ENCODE measurements around the gene IFT20. TPM values are rescaled to one million over a fixed set of nuclear protein-coding genes. Genes with fewer than 3 reads are reported as not detected.

IFT20 gene
- polyA plus RNA-seq, 2 of the 4 experiments (the other 2 are of a cell fraction) = 56.8 to 72.1 TPM

GRCh38 chr17:28330671-28331070 lies 4.6 kb downstream of the IFT20 start:
- Histone ChIP-seq H3K9me3 (no peaks in the 10 kb centered on the region), H3K4me3 (no peak overlapping the region), H3K27ac (no peak overlapping the region), H3K4me1 (peaks cover 10% of the 10 kb centered on the region; the same call in 2 of the 3 replicates), H3K4me2 (no peak overlapping the region)
- no peak for DNase-seq (ENCODE audit: low read depth in 1 of 2, low spot score in 1 of 2)
- ChIA-PET CTCF (interaction anchor here (1.6 to 7.0 kb wide), 3 partner anchors 10 to 79 kb away, joined by 6 to 39 read pairs (median 10); partner anchors contain the start of gene TMEM97), POLR2A (interaction anchor here (1.2 kb wide), 1 partner anchor 27 kb away, joined by 4 read pairs; the partner anchor contains the start of gene POLDIP2)
- TF ChIP-seq RFX5 (IDR thresholded peaks at IDR 0.05) (no peak), EP300 (IDR thresholded peaks at IDR 0.05) (no peak)
- no peak for ATAC-seq
- WGBS (ENCODE audit: missing lambda C conversion rate) = 87% methylated on average over 5 of the region's 5 CpGs
- no peak for FAIRE-seq

DNA sequence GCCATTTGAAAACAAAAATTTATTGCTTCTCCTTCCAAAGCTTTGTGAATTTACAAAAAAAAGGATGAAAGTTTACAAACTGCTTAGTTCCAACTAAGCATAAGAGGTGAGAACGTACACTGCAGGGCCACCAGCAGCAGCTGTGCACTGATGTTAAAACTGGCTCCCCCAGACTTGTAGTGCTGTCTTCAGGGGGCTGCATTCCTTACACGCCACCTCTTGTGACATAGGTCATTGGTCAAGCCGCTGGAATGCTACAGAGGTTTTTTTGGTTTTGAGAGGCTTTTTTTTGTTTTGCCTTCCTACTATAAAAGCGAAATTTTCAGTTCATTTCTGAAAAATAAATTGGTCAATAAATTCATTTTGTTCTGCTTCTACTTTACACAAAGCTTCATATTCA lies 6.9 kb downstream of the IFT20 start:
- Histone ChIP-seq H3K27ac (no peak overlapping the region), H3K4me2 (no peak overlapping the region), H3K4me3 (no peak overlapping the region), H3K4me1 (peaks cover 24% of the 10 kb centered on the region), H3K9me3 (no peaks in the 10 kb centered on the region)
- ChIA-PET POLR2A (no interaction called here), CTCF (interaction anchor here (0.8 to 2.2 kb wide), 11 partner anchors 9 to 96 kb away, joined by 3 to 11 read pairs (median 4); partner anchors contain the start of gene TMEM97)
- ATAC-seq (no peak), DNase-seq (ENCODE audit: low read depth in 1 of 2, low spot score in 1 of 2) (no peak), FAIRE-seq (no peak)
- TF ChIP-seq, protein P1, sequence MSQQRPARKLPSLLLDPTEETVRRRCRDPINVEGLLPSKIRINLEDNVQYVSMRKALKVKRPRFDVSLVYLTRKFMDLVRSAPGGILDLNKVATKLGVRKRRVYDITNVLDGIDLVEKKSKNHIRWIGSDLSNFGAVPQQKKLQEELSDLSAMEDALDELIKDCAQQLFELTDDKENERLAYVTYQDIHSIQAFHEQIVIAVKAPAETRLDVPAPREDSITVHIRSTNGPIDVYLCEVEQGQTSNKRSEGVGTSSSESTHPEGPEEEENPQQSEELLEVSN (IDR thresholded peaks at IDR 0.05; ENCODE audit: borderline replicate concordance, low read depth) = no peak
- TF ChIP-seq ZSCAN20 (CRISPR knock-in tag; IDR thresholded peaks at IDR 0.05) (no peak), FOSL2 (IDR thresholded peaks at IDR 0.05) (no peak), FOSL2 (CRISPR knock-in tag; IDR thresholded peaks at IDR 0.05) (no peak), RFX5 (IDR thresholded peaks at IDR 0.05) (no peak), MAZ (IDR thresholded peaks at IDR 0.05; ENCODE audit: borderline replicate concordance, low read depth, low read length) (no peak), HOXA7 (CRISPR knock-in tag; IDR thresholded peaks at IDR 0.05) (no peak)
- WGBS (ENCODE audit: missing lambda C conversion rate) = 85% methylated on average over 4 of the region's 4 CpGs

DNA sequence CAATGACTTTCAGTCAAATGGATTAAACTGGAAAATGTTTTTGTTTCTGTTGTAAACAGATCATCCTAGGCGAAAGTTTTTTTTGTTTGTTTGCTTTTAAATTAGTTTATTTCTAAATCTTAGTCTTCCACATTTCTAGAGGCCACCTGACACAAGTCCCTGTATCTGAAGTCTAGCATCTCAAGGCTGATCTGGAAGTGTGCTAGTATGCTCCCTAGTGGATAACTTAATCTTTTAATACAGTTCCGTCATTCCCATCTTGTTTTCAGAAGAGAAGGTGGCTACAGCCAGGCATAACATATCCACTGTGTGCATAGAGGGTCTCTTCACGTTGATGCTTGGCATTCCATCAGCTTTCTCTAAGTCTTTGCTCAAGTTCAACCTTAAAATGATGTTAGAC lies 7.6 kb downstream of the IFT20 start:
- Histone ChIP-seq H3K9me3 (no peaks in the 10 kb centered on the region), H3K27ac (no peak overlapping the region), H3K4me1 (peaks cover 30% of the 10 kb centered on the region), H3K4me2 (no peak overlapping the region), H3K4me3 (no peak overlapping the region)
- ChIA-PET POLR2A (no interaction called here), CTCF (interaction anchor here (0.9 to 2.2 kb wide), 8 partner anchors 8 to 95 kb away, joined by 3 to 11 read pairs (median 4); partner anchors contain the start of gene TMEM97)
- TF ChIP-seq MAFK (IDR thresholded peaks at IDR 0.05; ENCODE audit: partially characterized antibody) (no peak), ZSCAN20 (CRISPR knock-in tag; IDR thresholded peaks at IDR 0.05) (no peak), RAD21 (conservative IDR thresholded peaks at IDR 0.05 in 1 of 2, IDR thresholded peaks at IDR 0.05 in 1 of 2) (peak; percentile 36 to 42; a peak in 3 of 5 replicates), POLR2AphosphoS2 (conservative IDR thresholded peaks at IDR 0.05; ENCODE audit: low read length) (no peak), SMC3 (IDR thresholded peaks at IDR 0.05) (peak; percentile 30; the same call in 1 of the 3 replicates), CTCF (IDR thresholded peaks at IDR 0.05) (peak; percentile 40; the same call in 2 of the 3 replicates)
- DNase-seq (ENCODE audit: low read depth in 1 of 2, low spot score in 1 of 2) (peak in 1 of 2 experiments; percentile 53), ATAC-seq (peak; percentile 51 to 62; a peak in 5 of 6 replicates), FAIRE-seq (no peak)
- 46% methylated on average over 3 of the region's 3 CpGs for WGBS (ENCODE audit: missing lambda C conversion rate)

DNA sequence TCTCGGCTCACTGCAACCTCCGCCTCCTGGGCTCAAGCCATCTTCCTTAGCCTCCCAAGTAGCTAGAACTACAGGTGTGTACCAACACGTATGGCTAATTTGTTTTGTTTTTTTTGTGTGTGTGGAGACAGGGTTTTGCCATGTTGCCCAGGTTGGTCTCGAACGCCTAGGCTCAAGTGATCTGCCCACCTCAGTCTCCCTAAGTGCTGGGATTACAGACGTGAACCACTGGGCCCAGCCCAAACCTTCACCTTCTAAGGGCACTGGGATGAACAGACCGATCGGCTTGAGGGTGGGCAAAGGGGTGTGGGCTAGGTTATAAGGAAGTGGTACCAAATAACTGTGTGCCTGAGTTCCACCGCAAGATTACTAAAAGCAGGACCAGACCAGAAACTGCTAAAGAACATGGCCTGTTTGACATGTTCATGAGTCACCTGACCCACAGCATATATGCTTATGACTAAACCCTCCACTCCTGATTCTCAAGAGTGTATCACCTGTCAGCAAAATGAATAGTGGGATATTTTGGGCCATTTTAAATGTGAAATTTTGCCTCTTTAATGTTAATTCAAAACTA lies 8.2 kb downstream of the IFT20 start:
- FAIRE-seq (no peak), DNase-seq (ENCODE audit: low read depth in 1 of 2, low spot score in 1 of 2) (no peak), ATAC-seq (no peak)
- Histone ChIP-seq H3K4me3 (no peak overlapping the region), H3K27ac (no peak overlapping the region), H3K9me3 (no peaks in the 10 kb centered on the region), H3K4me1 (peaks cover 35% of the 10 kb centered on the region), H3K4me2 (no peak overlapping the region)
- ChIA-PET CTCF (interaction anchor here (1.6 to 2.5 kb wide), 5 partner anchors 8 to 95 kb away, joined by 4 to 17 read pairs (median 7); partner anchors contain the start of genes IFT20 and TNFAIP1), POLR2A (no interaction called here)
- WGBS (ENCODE audit: missing lambda C conversion rate) = 95% methylated on average over 9 of the region's 9 CpGs
- no peak for TF ChIP-seq PBX3 (IDR thresholded peaks at IDR 0.05)
- TF ChIP-seq MAX (IDR thresholded peaks at IDR 0.05) = no peak
- TF ChIP-seq JUNB (IDR thresholded peaks at IDR 0.05) = no peak
- no peak for TF ChIP-seq CTCF (IDR thresholded peaks at IDR 0.05)
- TF ChIP-seq RNF2 (IDR thresholded peaks at IDR 0.05; ENCODE audit: borderline replicate concordance, low read depth) = no peak
- TF ChIP-seq, protein P1 (IDR thresholded peaks at IDR 0.05; ENCODE audit: borderline replicate concordance, low read depth) = no peak
